Activated CD4-positive, alpha-beta T cell treated with anti-CD3 and anti-CD28 coated beads, Interleukin-2, amount 50 U/mL, for 16 hours (primary cell): Measurements from ENCODE around the gene PEX5.

Source experiments
- DNase-seq: peaks from one replicate; pipeline ENCODE4 v3.0.0-alpha.2; 2020

PEX5 gene

DNA sequence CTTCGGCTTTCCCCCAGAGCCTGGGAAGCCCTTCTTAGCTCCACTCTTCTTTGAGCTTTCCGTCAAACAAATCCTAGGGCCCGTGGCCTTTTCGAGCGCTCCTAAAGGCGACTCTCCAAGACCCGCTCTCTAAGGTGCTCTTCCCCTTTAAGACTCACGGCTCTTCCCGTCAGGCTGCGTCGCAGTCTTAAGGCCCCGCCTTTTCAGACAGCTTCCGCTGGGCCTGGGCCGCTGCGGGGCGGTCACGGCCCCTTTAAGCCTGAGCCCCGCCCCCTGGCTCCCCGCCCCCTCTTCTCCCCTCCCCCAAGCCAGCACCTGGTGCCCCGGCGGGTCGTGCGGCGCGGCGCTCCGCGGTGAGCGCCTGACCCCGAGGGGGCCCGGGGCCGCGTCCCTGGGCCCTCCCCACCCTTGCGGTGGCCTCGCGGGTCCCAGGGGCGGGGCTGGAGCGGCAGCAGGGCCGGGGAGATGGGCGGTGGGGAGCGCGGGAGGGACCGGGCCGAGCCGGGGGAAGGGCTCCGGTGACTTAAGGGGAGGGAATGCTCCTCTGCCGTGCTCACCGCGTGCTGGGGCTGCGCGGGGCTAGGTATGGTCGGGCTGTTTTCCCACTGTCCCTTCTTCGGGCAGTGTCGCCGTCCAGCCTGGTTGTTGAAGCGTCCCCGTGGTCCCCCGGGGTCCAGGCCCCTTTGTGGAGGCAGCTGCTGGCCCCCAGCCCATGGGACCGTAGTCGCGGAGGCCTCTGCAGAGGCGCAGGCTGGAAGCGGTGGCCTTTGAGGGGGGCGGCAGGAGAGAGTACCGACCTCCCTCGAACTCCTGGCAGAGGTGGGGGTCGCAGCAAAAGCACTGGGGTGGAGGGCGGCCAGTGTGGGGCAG, at the start of gene PEX5:
Gene PEX5, plus strand, starts transcription at position 289 of the 870 bp plus-strand sequence. CDS start 692 bp downstream, outside the sequence.
- peak; percentile 92 for DNase-seq

DNA sequence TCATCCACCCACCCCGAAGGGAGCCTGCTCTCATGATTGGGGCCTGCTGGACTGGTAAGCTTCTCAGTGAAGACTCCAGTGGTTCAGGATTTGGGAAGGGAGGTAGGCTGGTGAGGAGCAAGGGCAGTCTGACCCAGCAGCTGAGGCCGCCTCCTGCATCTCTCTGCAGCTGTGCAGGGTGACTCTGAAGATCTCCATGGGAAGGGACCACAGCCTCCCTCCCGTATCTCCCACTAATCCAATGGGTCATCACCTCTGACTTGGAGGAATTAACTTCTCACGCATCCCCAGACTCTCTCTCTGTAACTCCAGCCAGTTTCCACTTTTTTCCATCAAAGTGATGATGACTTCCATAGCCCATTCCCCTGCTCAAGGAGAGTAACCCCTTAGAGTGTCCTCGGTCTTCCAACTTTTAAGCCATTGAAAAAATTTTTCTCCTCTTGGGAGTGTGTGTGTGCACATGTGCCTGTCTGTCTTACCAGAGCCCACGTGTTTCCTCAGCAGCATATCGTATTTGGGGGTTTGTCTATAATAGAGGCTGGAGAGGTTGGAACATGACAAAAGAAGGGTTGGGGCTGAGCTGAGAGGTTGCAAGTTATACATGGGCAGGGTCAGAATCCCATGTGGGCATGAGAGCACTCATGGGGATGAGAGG, 48.0 kb upstream of the PEX5 start:
- DNase-seq = no peak

DNA sequence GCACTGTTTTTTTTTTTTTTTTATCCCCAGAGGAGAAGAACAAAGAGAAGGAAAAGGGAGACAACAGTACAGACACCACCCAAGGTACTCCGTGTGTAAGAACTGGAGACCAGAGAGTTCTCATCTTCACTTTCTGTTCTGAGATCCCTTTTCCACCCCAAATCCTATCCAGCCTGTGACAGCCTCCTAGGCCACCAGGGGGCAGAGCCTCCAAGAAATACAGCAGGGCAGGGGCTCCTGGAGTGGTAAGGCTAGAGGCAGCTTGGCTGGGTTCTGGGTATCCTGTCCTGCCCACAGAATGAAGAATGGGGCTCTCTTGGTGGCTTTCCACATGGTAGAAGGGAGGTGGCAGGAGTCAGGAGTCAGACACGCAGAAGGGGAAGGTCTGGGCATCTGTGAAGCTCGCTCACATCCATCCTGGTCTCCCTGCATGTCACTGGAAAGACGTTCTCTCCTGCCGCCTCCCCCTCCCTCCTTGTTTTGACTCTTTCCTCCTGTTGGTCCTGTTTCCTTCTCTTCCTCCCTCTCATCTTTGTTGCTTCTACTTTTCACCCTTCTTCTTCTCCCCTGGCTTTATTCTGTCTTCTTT, 47.3 kb upstream of the PEX5 start:
- peak; percentile 60 for DNase-seq

DNA sequence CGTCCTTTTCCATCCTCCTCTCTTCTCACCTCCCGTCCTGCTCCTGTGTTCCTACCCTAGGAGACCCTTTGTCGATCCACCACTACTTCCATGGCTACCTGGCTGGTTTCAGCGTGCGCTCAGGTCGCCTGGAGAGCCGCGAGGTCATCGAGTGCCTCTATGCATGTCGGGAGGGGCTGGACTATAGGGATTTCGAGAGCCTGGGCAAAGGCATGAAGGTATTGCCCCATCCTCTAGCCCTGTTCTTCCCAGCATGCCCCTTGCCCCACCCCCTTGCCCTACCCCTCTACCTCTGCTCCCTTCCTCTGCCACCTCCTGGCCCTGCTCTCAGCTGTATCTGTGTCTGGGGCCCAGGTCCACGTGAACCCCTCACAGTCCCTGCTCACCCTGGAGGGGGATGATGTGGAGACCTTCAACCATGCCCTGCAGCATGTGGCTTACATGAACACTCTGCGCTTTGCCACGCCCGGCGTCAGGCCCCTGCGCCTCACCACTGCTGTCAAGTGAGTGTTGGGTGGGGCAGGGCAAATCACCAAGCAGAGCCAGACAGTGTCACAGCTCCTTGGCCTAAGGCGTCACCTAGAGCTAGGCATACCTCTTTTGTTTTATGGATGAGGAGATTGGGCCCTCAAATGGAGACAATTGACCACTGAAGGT, 46.5 kb upstream of the PEX5 start:
- no peak for DNase-seq

DNA sequence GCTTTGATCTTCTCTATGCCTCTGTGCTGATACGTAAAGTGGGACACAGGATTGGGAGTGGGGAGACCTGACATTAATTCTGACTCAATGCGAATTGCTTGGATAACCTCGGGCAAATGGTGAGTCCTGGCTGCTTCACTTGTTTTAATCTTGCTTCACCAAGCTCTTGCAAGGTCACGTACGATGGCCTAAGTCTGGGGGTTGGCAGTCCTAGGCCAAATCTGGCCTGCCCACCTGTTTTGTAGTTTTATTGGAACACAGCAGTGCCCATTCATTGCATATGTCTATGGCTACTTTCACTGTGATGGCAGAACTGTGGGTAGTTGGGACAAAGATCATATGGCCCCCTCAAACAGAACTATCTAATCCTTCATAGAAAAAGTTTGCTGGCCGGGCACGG, 45.9 kb upstream of the PEX5 start:
- DNase-seq = no peak

DNA sequence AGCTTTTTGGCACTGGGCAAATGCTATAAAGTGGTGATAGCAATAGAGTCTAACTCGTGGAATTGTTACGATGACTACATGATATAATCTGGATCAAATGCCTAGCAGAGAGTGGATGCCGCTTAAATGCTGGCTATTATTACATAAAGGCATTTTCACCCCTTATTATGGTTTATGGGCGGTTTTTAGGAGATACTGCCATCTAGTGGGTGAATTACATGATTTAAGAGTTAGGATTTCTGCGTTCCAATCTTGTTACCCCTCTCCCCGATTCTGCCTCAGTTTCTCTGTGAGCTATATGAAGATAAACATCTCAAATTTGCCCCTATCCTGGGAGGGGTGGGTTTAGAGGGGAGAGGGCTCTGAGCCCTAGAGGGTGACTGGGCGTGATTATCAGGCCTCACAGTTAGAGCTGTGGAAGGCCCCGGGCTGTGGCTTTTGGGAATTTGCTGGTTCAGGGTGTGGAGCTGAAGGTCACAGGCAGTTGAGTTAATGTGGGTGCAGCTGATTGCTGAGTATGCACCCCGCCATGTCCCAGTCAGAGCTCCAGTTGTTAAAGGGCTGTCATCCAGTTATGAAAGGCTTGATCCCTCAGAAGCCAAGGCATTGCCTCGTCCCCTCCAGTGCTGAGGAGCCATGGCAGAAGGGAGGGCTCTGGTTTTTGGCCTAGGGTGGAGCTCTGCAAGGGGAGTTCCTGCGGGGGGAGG, 44.9 kb upstream of the PEX5 start:
- DNase-seq = peak; percentile 32

DNA sequence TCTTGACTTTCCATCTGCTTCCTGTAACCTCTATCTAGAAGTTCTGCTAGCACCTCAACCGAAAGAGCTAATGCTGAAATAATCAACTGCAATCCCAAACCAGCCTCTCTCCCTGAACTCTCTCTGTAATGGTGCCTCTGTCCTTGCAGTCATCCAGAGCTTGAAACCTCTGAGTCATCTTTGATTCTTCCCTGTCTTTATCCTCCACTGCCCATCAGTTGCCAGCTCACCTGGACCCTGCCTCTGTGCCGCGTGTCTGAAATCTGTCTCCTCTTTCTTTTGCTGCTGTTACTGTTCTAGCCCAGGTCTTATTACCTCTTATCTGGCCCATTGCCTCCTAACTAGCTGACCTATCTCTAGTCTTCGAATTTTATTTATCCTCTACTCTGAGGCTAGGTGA, 43.8 kb upstream of the PEX5 start:
- no peak for DNase-seq

DNA sequence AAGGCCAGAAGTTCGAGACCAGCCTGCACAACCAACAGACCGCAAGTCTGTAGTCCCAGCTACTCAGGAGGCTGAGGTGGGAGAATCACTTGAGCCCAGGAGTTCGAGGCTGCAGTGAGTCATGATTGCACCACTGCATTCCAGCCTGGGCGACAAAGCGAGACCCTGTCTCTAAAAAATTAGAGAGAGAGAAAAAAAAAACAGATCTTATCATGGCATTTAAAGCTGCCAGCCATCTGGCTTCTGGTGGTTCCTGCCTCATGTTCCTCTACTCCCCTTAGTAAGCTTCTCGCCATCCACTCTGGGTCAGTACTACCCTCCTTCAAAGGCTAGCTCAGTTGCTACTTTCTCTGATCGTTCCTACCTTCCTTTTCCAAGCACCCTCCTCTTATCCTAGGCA, 43.3 kb upstream of the PEX5 start:
- DNase-seq = no peak

DNA sequence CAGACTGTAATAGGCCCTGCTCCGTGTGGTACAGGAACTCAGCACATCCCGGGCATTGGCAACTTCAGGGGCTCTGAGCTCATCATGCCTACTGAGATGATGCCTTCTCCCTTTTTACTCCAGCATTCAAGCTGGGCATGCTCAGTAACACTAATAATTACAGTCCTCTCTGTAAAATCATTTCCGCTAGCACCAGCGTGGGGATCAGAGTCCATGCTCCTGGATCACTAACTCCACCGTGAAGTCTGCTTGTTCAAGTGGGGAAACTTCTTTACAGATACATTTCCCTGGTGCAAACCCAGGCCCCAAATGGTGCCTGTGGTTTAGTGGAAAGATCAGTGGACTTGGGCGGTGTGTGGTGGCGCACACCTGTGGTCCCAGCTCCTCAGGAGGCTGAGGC, 42.6 kb upstream of the PEX5 start:
- no peak for DNase-seq

DNA sequence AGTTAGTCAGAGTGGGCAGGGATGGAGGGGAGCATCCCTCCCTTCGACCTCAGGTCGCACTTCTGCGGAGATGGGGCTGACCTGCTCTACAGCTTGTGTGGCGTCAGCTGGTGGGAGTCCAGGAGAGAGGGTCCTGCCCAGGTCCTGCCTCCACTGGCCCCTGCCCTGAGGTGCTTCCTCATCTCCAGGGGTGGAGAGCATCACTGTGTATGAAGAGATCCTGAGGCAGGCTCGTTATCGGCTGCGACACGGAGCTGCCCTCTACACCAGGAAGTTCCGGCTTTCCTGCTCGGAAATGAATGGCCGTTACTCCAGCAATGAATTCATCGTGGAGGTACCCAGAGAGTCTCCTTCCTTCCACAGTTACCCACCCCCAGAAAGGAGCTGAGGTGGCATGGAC, 39.1 kb upstream of the PEX5 start:
- no peak for DNase-seq

DNA sequence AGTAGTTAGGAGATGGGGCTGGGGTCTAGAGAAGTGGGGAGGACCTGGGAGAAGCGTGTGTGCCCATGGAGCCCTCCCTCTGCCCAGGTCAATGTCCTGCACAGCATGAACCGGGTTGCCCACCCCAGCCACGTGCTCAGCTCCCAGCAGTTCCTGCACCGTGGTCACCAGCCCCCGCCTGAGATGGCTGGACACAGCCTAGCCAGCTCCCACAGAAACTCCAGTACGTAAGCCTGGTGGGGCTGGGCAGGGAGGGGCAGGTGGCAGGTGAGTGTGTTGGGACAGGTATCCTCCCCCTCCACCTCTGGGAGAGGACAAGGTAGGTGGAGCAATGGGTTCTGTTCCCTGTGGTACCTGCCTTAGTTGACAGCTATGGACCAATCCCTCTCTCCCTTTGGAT, 38.6 kb upstream of the PEX5 start:
- no peak for DNase-seq

DNA sequence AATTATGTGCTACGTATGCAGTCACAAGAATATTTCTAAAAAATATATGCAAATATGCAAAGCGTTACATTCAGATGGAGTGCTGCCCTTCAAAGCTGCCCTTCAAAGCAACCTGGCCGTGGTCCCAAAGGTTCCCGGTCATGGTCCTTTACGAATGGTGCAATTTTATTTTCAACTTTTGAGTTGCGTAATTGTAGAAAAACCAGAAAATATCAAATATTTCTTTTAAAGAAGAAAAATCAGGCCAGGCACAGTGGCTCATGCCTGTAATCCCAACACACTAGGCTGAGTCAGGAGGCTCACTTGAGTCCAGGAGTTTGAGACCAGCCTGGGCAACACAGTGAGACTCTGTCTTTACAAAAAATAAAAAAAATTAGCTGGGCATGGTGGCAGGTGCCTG, 38.0 kb upstream of the PEX5 start:
- DNase-seq = no peak

DNA sequence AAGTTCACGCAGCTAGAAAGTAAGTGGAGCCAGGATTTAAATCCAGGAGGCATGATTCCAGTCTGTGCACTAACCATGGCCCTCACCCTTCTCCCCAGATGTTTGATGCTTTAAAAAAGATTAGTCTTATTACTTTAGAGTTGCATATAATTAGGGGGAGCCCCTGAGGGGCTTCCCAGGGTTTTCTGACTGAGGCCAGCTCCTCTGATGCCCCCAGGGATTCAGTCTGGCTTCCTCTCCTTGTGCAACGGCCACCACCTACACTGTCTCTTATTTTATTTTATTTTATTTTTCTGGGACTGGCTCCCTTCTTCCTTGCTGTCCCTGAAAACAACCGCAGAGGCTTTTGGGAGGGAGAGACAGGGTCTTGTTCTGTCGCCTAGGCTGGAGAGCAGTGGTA, 36.7 kb upstream of the PEX5 start:
- DNase-seq = no peak

DNA sequence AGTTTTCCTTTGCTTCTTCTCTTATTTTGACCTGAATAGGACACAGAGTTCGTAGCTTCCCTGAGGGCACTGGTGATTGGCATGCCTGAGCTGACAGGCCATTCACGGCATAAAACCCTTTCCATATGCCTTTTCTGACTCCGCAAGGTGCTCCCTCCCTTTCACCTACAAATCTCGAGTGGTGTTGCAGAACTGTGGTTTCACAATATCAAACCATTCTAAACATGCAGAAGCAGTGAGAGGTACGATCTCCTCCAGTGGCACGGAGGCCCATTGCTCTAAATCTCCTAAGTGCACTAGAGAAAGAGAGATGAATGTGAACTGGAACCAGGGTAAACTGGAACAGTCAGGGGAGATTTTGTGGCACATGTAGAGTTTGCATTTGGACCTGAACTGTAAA, 35.4 kb upstream of the PEX5 start:
- DNase-seq = no peak

DNA sequence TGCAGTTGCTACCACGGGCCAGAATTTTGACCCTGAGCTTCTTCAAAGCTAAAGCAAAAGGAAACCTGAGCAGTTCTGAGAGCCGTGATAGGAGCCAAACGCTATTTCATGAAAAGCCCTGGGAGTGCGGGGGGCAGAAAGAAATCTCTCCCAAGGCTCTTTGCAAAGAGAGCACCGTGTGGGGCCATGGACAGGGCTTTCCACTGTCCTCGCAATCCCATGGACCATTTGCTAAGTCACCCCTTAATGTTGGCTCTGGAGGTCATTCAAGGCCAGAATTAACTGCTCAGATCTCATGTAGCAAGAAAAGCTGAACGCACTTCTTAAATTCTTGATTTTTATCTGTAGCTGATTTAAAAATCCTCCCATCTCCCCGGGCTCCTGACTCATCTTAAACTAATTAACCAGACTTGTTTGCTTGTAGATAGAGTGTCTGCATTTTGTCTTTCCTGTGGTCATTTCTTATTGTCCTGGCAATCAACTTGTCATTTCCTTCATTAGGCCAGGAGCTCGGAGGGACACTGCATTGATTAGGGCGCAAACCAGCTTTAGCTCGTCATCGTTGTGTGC, 34.5 kb upstream of the PEX5 start:
- DNase-seq = no peak

DNA sequence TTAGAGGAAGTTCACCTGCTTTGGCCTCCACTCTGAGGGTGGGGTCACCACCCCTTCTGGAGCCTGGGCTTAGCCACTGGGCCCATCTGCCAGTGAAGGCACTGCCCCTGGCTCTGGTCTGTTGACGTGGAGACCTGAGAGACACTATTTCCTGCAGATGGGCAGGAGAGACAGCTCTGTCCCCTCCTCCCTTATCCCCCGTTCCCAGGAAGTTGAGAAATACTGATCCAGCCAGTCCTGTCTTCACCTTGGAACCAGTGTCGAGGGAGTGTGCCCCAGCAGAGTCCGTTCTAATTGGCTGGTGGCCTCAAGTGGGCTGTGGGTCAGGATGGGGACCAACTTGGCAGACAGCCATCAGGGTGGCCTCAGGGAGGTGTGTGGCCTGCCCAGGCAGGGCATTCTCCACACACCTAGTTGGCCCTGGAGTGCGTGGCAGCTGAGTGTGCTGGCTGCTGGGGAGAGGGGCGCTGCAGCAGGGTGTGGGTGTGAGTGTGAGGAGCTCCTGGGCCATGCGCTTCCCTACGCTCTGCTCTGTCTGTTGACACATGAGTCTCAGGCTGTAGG, 33.9 kb upstream of the PEX5 start:
- no peak for DNase-seq

DNA sequence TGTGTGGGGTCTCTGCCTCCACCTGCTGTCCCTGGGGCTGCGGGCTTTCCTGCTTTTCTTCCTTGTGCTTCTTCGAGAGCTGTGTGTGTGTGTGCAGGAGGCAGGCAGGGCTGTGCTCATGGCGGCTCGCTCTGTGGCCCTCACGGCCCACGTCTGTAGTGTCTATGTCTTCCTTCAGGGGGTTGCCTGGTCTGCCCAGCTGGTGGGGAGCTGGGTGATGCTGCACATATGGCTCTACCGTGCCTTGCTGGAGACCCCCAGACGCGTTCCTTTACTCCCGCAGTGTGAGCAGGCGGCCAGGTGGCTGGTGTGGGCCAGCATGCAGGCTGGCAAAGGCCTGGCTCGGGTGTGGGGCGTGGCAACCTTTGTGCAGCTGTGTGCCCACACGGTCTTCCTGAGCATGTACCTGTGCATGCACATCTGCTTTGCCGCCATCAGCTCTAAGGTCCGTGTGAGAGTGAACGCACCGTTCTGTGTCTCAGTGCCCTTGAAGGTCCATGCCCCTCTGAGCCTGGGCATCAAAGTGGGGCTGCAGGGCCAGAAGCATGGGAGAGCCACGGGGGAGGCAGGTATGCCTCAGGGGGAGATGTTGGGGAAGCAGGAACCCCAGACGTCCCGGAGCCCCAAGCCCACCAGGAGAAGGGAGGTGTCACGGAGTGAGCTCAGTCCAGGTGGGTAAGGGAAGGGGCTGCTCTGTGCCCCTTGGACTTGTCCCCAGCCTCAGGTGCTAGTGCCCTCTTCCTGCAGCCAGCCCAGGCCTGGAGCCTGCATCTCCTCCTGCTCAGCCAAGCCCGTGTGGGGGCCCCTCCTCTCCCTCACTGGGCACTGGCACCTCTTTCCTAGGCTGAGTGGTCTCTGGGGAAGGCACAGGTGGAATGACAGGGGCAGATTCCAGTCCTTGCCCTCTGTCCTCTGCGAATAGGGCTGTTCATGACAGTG, 33.0 kb upstream of the PEX5 start:
- no peak for DNase-seq

DNA sequence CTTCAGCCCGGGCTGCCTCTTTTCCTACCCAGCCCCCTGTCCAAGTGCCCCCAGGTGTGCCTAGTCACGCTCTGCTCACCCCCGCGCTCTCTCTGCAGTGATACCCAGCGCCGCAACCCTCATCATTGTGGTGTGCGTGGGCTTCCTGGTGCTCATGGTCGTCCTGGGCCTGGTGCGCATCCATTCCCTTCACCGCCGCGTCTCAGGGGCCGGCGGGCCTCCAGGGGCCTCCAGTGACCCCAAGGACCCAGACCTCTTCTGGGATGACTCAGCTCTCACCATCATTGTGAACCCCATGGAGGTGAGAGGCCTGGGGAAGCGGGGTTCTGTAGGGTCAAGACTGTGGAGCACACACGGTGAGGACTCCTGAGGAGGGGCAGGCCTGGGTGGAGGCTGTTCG, 32.1 kb upstream of the PEX5 start:
- no peak for DNase-seq

DNA sequence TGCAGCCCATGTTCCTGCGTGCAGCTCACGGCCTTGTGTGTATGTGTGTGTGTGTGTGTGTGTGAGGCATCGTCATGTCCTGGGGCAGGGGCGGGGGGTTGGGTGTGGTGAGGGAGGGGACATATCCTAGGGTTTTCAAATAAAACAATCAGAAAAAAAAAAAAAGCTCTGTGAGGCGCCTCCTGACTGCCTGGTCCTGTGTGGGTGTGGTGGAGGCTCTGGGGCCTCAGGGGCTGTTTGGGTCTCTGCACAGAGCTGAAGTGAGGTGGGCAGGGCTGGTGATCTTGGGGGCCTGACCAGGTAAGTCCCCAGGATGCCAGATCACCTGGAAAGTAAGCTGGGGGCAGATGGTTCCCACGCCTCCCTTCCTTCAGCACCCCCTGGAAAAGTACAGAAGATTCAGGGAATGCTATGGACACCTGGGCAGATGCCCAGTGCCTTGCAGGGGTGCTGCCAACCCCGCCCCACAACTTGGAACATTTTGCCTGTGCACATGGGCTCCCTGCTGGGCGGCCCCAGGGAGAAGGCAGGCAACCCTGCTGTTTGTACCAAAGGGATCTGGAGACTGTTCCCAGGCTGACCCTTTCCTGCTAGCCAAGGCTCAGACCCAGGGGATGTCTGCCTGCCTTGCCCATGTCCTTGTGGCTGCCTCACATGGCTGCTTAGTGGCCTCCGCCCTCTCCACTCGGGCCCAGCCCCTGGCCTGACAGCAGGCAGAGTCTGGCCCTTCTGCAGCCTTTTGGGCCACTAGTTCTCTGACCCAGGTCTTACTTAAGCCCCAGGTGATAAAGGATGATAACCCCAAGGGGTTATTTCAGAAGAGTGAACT, 30.5 kb upstream of the PEX5 start:
- no peak for DNase-seq

DNA sequence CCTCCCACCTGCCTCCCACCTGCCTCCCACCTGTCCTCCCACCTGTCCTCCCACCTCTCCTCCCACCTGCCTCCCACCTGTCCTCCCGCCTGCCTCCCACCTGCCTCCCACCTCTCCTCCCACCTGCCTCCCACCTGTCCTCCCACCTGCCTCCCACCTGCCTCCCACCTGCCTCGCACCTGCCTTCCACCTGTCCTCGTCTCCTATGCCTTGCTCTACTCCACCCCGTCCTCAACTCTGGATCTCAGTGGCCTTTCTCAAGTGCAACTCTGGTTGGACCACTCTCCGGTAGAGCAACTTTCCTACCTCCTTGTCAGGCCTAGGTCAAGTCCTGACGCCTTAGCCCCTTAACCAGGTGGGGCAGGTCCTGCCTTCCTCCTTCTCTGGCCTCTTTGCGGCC, 29.3 kb upstream of the PEX5 start:
- DNase-seq = no peak
